Neutrophil (primary cell): ENCODE results near the gene PIK3CD.

Source experiments
- H3K27ac ChIP-seq: fragments of 200-600 bp; sonication (generic); 2 replicates; pipeline ENCODE4 v1.5.1; 2016; ENCODE audit warnings: mild to moderate bottlenecking, moderate library complexity
- H3K27me3 ChIP-seq: fragments of 200-600 bp; sonication (generic); 2 replicates; pipeline ENCODE4 v1.6.0; 2016; ENCODE audit warnings: mild to moderate bottlenecking
- H3K36me3 ChIP-seq: fragments of 200-600 bp; sonication (generic); 2 replicates; pipeline ENCODE4 v1.5.1; 2017
- H3K4me1 ChIP-seq, 2 experiments: fragments of 200-600 bp in 1 of 2; sonication (generic) in 1 of 2; 1 replicate in 1 of 2; 2 replicates in 1 of 2; pipeline versions ENCODE4 v1.5.1 to v1.6.1; 2013 to 2016; ENCODE audit warnings: low read depth in 1 of 2, low read length in 1 of 2, mild to moderate bottlenecking in 1 of 2, moderate library complexity in 1 of 2; ENCODE audit not compliant: control insufficient read depth in 1 of 2, insufficient read depth in 1 of 2
- H3K4me3 ChIP-seq, 2 experiments: fragments of 200-600 bp in 1 of 2; sonication (generic) in 1 of 2; 1 replicate in 1 of 2; 2 replicates in 1 of 2; pipeline ENCODE4 v1.5.1; 2013 to 2016; ENCODE audit warnings: low read depth in 1 of 2, low read length in 1 of 2, mild to moderate bottlenecking in 1 of 2, moderate library complexity in 1 of 2
- H3K9me3 ChIP-seq: fragments of 200-600 bp; sonication (generic); 2 replicates; pipeline ENCODE4 v1.5.1; 2016
- TF ChIP-seq, protein P1 (sequence below): fragments of 200-600 bp; sonication (generic); IDR thresholded peaks from 2 replicates; pipeline ENCODE4 v1.5.1; 2016; ENCODE audit warnings: antibody characterized with exemption

Gene PIK3CD

DNA sequence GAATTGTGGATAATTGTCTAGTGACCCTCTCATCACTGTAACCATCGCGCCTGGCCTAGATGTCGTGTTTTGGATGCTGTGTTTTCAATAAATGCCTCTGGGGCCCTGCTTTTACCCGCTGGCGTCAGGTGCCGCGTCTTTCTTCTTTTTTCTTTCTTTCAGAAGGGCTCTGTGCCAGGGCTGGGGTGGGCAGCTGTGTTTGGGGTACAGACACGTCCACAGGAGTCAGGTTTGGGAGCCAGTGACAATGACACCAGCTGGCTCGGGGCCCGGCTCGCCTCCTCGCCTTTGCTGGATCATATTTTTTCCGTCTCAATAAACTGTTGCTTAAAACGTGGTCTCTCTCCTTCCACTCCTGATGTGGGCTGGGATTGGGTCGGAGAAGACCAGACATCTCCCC is 46.7 kb upstream of the PIK3CD start:
- Histone ChIP-seq H3K27ac (no peak overlapping the region), H3K27me3 (no peaks in the 10 kb centered on the region), H3K9me3 (no peaks in the 10 kb centered on the region), H3K4me3 (no peak overlapping the region), H3K4me1 (no peaks in the 10 kb centered on the region), H3K36me3 (peaks cover 23% of the 10 kb centered on the region)
- TF ChIP-seq, protein P1, sequence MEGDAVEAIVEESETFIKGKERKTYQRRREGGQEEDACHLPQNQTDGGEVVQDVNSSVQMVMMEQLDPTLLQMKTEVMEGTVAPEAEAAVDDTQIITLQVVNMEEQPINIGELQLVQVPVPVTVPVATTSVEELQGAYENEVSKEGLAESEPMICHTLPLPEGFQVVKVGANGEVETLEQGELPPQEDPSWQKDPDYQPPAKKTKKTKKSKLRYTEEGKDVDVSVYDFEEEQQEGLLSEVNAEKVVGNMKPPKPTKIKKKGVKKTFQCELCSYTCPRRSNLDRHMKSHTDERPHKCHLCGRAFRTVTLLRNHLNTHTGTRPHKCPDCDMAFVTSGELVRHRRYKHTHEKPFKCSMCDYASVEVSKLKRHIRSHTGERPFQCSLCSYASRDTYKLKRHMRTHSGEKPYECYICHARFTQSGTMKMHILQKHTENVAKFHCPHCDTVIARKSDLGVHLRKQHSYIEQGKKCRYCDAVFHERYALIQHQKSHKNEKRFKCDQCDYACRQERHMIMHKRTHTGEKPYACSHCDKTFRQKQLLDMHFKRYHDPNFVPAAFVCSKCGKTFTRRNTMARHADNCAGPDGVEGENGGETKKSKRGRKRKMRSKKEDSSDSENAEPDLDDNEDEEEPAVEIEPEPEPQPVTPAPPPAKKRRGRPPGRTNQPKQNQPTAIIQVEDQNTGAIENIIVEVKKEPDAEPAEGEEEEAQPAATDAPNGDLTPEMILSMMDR: no peak

DNA sequence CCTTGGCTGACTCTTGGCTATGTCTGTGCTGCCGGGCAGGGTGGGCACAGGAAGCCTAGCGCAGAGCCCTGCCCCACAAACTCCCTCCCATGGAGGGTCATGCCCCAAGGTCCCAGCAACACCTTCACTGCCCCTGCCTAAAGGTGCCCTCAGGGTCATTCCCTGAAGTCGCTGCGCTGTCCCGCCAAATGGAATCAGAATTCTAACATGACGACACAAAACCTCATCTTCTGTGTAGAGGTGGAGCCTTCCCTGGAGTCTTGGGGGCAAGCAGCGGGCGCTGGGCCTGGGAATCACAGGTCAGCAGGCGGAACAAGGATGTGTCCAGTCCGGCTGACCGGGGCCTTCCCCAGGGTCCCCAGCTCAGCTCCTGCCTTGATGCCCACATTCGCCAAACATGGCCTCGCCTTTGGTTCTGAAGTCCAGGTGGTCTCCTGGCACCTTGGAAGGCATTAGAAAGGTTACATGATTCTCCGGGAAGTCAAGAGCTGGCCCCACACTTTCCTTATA is 45.5 kb upstream of the PIK3CD start:
- Histone ChIP-seq H3K36me3 (peaks cover 23% of the 10 kb centered on the region), H3K4me1 (no peaks in the 10 kb centered on the region), H3K4me3 (no peak overlapping the region), H3K27me3 (no peaks in the 10 kb centered on the region), H3K9me3 (no peaks in the 10 kb centered on the region), H3K27ac (no peak overlapping the region)
- TF ChIP-seq, protein P1: no peak

DNA sequence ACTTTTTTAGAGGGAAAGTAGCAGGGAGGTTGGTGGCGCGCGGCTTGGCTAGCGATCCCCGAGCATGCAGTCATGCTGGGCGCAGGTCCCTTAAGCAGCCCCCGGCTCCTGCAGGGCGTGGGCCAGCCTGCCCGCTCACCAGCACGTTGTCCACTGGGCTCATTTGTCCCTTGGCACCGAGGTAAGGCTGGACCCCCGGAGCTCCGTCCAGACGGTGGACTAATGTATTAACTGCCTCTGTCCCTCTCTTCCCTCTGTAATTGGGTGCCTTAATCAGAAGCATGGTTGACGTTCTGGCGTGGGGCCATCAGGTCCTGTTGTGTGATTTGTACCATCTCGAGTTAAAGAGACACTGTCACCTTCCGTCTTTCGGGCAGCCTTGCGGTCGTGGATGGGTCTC is 45.1 kb upstream of the PIK3CD start:
- TF ChIP-seq, protein P1: no peak
- Histone ChIP-seq H3K4me1 (no peaks in the 10 kb centered on the region), H3K4me3 (no peak overlapping the region), H3K27me3 (no peaks in the 10 kb centered on the region), H3K9me3 (no peaks in the 10 kb centered on the region), H3K27ac (no peak overlapping the region), H3K36me3 (peaks cover 21% of the 10 kb centered on the region)

DNA sequence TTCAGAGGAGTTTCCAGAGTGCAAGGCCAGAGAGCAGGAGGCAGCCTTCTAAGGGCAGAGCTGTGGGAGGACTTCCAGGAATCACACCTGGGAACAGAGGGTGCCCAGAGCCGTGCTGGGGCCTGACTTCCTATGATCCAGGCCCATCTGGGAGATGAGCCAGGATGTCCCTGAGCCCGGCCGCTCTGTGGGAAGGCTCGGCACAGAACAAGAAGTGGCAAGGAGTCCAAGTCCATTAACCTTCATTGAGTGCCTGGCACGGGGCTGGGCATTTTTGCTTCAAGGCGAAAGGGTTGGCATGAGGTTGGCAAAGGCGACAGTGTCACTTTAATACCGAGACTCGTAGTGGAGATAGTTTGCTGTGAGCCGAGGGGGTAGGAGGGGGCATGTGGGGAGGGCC is 44.6 kb upstream of the PIK3CD start:
- Histone ChIP-seq H3K9me3 (no peaks in the 10 kb centered on the region), H3K27me3 (no peaks in the 10 kb centered on the region), H3K36me3 (peaks cover 16% of the 10 kb centered on the region), H3K27ac (no peak overlapping the region), H3K4me1 (no peaks in the 10 kb centered on the region), H3K4me3 (no peak overlapping the region)
- TF ChIP-seq, protein P1: no peak

DNA sequence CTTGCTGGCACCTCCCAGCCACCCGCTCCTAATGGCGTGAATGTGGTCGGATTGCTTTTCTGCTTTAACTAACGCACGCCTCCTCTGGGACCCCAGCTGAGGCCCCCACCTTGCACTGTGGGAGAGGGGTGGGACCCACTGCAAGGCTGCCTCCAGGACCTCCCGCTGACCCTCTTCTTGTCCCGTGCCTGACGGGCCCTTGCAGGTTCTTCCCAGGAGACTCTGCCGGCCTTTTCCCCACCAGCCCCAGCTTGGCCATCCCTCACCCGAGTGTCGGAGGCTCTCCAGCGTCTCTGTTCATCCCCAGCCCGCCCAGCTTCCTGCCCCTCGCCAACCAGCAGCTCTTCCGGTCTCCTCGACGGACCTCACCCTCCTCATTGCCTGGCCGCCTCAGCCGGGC is 44.2 kb upstream of the PIK3CD start:
- no peaks in the 10 kb centered on the region for H3K27me3 ChIP-seq
- H3K36me3 ChIP-seq: peaks cover 14% of the 10 kb centered on the region
- H3K9me3 ChIP-seq: no peaks in the 10 kb centered on the region
- no peaks in the 10 kb centered on the region for H3K4me1 ChIP-seq
- H3K4me3 ChIP-seq: no peak overlapping the region
- TF ChIP-seq, protein P1: no peak
- H3K27ac ChIP-seq: no peak overlapping the region

DNA sequence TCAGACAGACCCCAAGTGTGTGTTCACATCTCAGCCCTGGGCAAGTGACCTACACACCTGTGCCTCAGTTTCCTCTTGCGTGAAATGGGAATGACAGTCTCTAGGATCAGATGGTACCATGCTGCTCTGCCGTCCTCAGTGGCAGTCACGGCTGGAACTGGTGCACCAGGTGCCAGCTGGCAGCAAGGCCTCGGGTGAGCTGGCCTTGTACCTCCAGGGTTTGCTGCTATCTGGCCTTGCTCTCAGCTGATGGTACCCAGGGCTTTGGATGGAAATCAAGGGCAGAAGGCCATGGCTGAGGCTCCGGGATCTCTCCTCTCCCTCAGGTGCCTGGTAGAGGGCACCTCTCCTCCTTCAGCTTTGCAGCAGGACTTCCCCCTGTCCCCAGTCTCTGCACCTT is 41.5 kb upstream of the PIK3CD start:
- Histone ChIP-seq H3K9me3 (no peaks in the 10 kb centered on the region), H3K4me1 (no peaks in the 10 kb centered on the region), H3K4me3 (no peak overlapping the region), H3K36me3 (peaks cover 3% of the 10 kb centered on the region), H3K27ac (no peak overlapping the region), H3K27me3 (no peaks in the 10 kb centered on the region)
- TF ChIP-seq, protein P1: no peak
